Ishikawa (cell line): Measurements from ENCODE around the gene PIGN.
A peak's percentile ranks its signal among the peaks of the same experiment; 100 is the strongest.

Experiments
- CEBPB ChIP-seq: IDR thresholded peaks from 2 replicates; pipeline ENCODE4 v1.6.1; 2012
- CREB1 ChIP-seq: IDR thresholded peaks from 2 replicates; pipeline ENCODE4 v1.6.1; 2012; ENCODE audit warnings: low read depth
- EGR1 ChIP-seq: IDR thresholded peaks from 2 replicates; pipeline ENCODE4 v1.6.1; 2012
- EP300 ChIP-seq: IDR thresholded peaks from 2 replicates; pipeline ENCODE4 v1.6.1; 2012; ENCODE audit warnings: borderline replicate concordance
- FOXM1 ChIP-seq: IDR thresholded peaks from 2 replicates; pipeline ENCODE4 v1.6.1; 2012; ENCODE audit warnings: low read depth, borderline replicate concordance
- NFIC ChIP-seq: IDR thresholded peaks from 2 replicates; pipeline ENCODE4 v1.6.1; 2012
- RAD21 ChIP-seq: IDR thresholded peaks from 2 replicates; pipeline ENCODE4 v1.6.1; 2012; ENCODE audit warnings: low read depth
- TAF1 ChIP-seq: IDR thresholded peaks from 2 replicates; pipeline ENCODE4 v1.6.1; 2012; ENCODE audit warnings: low read depth, mild to moderate bottlenecking
- TCF12 ChIP-seq: IDR thresholded peaks from 2 replicates; pipeline ENCODE4 v1.6.1; 2012; ENCODE audit warnings: low read depth
- TEAD4 ChIP-seq: IDR thresholded peaks from 2 replicates; pipeline ENCODE4 v1.6.1; 2012
- YY1 ChIP-seq: IDR thresholded peaks from 2 replicates; pipeline ENCODE4 v1.6.1; 2012; ENCODE audit warnings: low read depth
- ZBTB7A ChIP-seq: IDR thresholded peaks from 2 replicates; pipeline ENCODE4 v1.6.1; 2012; ENCODE audit warnings: low read depth
- TF ChIP-seq, protein P1 (sequence below): IDR thresholded peaks from 2 replicates; pipeline ENCODE4 v1.6.1; 2012; ENCODE audit warnings: low read depth, mild to moderate bottlenecking
- TF ChIP-seq, protein P2 (sequence below): IDR thresholded peaks from 2 replicates; pipeline ENCODE4 v1.6.1; 2012
- TF ChIP-seq, protein P3 (sequence below): IDR thresholded peaks from 2 replicates; pipeline ENCODE4 v1.6.1; 2012

The PIGN gene

DNA sequence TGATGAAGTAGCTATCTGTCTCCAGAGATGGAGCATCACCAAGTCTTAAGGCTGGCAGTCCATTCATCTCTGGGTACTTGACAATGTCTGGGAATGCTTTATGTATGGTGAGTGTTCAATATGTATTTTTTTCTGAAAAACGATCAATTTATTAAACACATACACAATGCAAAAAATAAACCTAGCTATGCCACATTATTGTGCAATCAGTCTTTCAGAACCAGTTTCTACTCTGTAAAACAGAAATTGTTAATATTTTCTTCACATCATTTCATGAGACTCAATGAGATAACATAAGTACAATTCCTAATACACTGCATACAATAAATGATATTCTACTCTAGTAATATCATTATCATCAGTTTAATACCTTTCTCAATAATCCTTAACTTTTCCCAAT lies 122.5 kb downstream of the PIGN start:
- 0 out of 2 replicates have a peak, but pooled peaks have one; percentile 19 for TF ChIP-seq CEBPB
- no peak for TF ChIP-seq EP300
- TF ChIP-seq YY1 = no peak

DNA sequence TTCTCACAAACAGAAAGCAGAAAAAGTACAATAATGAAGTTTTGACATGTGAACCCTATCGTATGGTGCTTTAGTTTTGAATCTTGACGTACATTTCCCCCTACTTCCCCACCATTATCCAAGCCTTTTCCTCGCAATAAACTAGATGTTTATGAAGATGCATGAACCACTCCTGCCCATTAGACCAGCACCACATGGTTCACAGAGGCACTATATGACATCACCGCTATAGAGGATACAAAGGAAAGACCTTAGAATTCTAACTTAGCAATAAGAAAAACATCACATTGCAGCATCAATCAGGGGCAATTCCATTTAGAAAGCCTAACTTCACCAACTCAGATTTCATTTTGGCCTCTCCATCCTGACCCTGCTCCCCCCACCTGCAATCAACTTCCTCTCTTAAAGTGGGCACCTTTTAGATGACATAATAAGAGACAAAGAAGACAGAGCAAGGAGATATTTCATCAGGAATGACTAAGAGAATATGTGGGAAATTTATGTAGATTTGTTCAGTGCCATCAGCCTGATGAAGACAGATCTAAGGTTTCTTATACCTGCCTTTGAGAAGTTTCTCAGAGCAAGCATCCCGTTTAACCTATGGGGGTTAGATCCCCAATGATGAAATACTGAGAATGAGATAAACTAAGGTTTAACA lies 124.9 kb downstream of the PIGN start:
- no peak for TF ChIP-seq TEAD4
- TF ChIP-seq, protein P1, sequence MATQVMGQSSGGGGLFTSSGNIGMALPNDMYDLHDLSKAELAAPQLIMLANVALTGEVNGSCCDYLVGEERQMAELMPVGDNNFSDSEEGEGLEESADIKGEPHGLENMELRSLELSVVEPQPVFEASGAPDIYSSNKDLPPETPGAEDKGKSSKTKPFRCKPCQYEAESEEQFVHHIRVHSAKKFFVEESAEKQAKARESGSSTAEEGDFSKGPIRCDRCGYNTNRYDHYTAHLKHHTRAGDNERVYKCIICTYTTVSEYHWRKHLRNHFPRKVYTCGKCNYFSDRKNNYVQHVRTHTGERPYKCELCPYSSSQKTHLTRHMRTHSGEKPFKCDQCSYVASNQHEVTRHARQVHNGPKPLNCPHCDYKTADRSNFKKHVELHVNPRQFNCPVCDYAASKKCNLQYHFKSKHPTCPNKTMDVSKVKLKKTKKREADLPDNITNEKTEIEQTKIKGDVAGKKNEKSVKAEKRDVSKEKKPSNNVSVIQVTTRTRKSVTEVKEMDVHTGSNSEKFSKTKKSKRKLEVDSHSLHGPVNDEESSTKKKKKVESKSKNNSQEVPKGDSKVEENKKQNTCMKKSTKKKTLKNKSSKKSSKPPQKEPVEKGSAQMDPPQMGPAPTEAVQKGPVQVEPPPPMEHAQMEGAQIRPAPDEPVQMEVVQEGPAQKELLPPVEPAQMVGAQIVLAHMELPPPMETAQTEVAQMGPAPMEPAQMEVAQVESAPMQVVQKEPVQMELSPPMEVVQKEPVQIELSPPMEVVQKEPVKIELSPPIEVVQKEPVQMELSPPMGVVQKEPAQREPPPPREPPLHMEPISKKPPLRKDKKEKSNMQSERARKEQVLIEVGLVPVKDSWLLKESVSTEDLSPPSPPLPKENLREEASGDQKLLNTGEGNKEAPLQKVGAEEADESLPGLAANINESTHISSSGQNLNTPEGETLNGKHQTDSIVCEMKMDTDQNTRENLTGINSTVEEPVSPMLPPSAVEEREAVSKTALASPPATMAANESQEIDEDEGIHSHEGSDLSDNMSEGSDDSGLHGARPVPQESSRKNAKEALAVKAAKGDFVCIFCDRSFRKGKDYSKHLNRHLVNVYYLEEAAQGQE = no peak
- no peak for TF ChIP-seq CEBPB
- no peak for TF ChIP-seq RAD21
- TF ChIP-seq EGR1 = no peak
- TF ChIP-seq, protein P2, sequence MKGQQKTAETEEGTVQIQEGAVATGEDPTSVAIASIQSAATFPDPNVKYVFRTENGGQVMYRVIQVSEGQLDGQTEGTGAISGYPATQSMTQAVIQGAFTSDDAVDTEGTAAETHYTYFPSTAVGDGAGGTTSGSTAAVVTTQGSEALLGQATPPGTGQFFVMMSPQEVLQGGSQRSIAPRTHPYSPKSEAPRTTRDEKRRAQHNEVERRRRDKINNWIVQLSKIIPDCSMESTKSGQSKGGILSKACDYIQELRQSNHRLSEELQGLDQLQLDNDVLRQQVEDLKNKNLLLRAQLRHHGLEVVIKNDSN = no peak
- TF ChIP-seq FOXM1 = no peak
- no peak for TF ChIP-seq TAF1
- TF ChIP-seq NFIC = no peak
- TF ChIP-seq TCF12 = no peak
- no peak for TF ChIP-seq EP300
- TF ChIP-seq ZBTB7A = no peak
- no peak for TF ChIP-seq CREB1
- no peak for TF ChIP-seq YY1
- TF ChIP-seq, protein P3, sequence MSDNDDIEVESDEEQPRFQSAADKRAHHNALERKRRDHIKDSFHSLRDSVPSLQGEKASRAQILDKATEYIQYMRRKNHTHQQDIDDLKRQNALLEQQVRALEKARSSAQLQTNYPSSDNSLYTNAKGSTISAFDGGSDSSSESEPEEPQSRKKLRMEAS = no peak

DNA sequence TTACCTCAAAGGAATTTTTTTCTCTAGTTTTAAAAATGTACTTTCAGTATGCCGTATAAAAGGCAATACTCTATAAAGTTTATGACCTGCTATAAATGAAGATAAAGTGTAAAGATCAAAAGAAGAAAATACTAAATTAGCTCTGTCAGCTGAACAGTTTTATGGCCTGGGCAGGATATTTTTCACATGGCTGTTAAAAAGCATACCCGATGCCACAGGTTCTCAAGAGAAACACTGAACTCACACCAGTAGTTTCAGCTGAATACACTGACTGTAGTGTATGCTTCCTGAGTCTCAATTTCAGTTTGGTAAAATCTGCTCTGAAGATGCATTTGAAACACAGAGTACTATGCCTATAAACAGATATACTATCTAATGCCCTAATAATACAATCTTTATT lies 126.0 kb downstream of the PIGN start:
- TF ChIP-seq YY1 (no peak), ZBTB7A (no peak), EGR1 (no peak), TEAD4 (no peak), CREB1 (no peak), TCF12 (no peak), EP300 (no peak), NFIC (no peak)
- TF ChIP-seq, protein P3 = no peak

DNA sequence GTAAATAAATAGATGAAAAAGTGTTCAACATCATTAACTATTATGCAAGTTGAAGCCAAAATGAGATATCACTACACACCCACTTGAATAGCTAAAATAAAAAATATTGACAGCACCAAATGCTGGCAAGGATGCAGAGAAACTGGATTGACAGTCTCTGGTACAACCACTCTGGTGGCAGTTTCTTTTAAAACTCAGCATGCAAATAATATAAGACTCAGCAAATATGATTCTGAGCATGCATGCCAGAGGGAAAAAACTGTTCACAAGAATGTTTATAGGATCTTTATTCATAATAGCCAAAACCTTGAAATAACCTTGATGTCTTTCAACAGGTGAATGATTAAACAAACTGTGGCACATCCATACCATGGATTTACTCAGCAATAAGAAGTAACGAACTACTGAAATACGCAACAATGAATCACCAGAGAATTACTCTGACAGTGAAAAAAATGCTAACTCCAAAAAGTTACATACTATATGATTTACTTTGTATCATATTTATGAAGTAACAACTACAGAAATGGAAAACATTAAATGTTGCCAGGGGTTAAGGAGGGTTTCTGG lies 131.8 kb downstream of the PIGN start:
- no peak for TF ChIP-seq CREB1
- no peak for TF ChIP-seq EGR1
- TF ChIP-seq, protein P1 = no peak
- no peak for TF ChIP-seq YY1

DNA sequence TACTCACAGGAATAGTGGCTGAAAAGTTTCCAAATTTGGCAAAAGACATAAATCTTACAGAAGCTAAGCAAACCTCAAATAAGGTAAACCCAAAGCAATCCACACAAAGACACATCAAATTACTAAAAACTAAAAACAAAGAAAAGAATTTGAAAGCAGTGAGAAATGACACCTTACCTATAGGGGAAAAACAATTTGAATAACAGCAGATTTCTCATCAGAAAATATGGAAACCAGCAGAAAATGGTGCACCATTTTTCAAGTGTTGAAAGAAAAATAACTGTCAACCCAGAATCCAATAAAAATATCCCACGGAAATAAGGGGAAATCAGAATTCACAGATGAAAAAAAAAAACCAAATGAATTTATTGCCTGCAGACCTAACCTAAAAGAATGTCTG lies 138.6 kb downstream of the PIGN start:
- TF ChIP-seq, protein P3 = no peak
- TF ChIP-seq, protein P2 = no peak

DNA sequence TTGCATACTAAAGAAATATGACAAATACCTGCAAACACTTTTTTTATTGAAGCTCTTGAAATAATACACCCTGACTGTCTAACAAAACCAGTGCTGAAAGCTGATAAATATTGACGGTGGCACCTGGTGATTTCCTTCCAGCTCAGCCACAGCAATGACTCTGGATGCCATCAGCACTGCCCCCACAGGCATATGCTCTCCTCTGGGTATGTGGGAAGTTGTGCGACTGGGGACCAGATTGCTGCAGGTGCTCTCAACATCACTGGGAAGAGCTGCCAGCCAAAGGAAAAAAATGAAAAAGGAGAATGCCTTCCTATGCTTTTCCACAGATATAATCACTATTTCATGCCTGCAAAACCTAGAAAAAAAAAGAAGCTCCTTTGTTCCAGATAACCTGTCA lies 141.5 kb downstream of the PIGN start:
- TF ChIP-seq TCF12 (no peak), CEBPB (no peak), EGR1 (no peak), CREB1 (no peak), EP300 (no peak), YY1 (no peak), ZBTB7A (no peak), RAD21 (no peak), TEAD4 (no peak), FOXM1 (no peak), NFIC (no peak), TAF1 (no peak)
- TF ChIP-seq, protein P1 = no peak
- TF ChIP-seq, protein P3 = no peak
- TF ChIP-seq, protein P2 = no peak
